Stimulated activated CD4-positive, alpha-beta T cell treated with anti-CD3 and anti-CD28 coated beads, Interleukin-2, amount 100 ng/mL, for 24 hours (primary cell): ENCODE data around the gene RGS9.

ENCODE experiments used
- DNase-seq, 2 donors: peaks; one replicate each; pipeline ENCODE4 v3.0.0-alpha.2; 2020

The RGS9 gene

GRCh38 chr17:65222214-65222738, 85.1 kb downstream of the RGS9 start:
- no peak for DNase-seq

GRCh38 chr17:65225061-65225460, 87.9 kb downstream of the RGS9 start:
- no peak for DNase-seq

GRCh38 chr17:65226227-65226626, 89.1 kb downstream of the RGS9 start:
- no peak for DNase-seq

GRCh38 chr17:65227637-65228036, 90.5 kb downstream of the RGS9 start:
- no peak for DNase-seq

- no peak for DNase-seq
These were observed 91.1 kb downstream of the RGS9 start for GRCh38 chr17:65228287-65228686.

- peak; percentile 48 to 63 for DNase-seq
These were observed 91.8 kb downstream of the RGS9 start for GRCh38 chr17:65228734-65229620.

GRCh38 chr17:65229621-65229995, 92.4 kb downstream of the RGS9 start:
- DNase-seq: no peak

- no peak for DNase-seq
These were observed 92.9 kb downstream of the RGS9 start for GRCh38 chr17:65230040-65230439.

GRCh38 chr17:65231086-65231485, 93.9 kb downstream of the RGS9 start:
- DNase-seq: no peak

- DNase-seq: peak; percentile 52
These were observed 94.6 kb downstream of the RGS9 start for GRCh38 chr17:65231662-65232335.

GRCh38 chr17:65235284-65235683, 98.1 kb downstream of the RGS9 start:
- DNase-seq: no peak

- DNase-seq: no peak
These were observed 99.2 kb downstream of the RGS9 start for GRCh38 chr17:65236321-65236720.

- peak in 1 of 2 donors; percentile 23 for DNase-seq
These were observed 106.9 kb downstream of the RGS9 start for GRCh38 chr17:65243838-65244625.

GRCh38 chr17:65246252-65246651, 109.1 kb downstream of the RGS9 start:
- no peak for DNase-seq

- no peak for DNase-seq
These were observed 112.6 kb downstream of the RGS9 start for GRCh38 chr17:65249774-65250173.

- no peak for DNase-seq
These were observed 117.0 kb downstream of the RGS9 start for GRCh38 chr17:65254166-65254565.

GRCh38 chr17:65259281-65259680, 122.1 kb downstream of the RGS9 start:
- no peak for DNase-seq

GRCh38 chr17:65259696-65260485, 122.7 kb downstream of the RGS9 start:
- no peak for DNase-seq

GRCh38 chr17:65260626-65261025, 123.5 kb downstream of the RGS9 start:
- no peak for DNase-seq

- DNase-seq: no peak
These were observed 124.0 kb downstream of the RGS9 start for GRCh38 chr17:65261152-65261551.

- no peak for DNase-seq
These were observed 124.8 kb downstream of the RGS9 start for GRCh38 chr17:65261682-65262636.
